GM19043 (cell line): Measurements from ENCODE around the gene SSU72.

ENCODE experiments used
- ATAC-seq: cut with Tn5 transposase; IDR thresholded peaks from one replicate; pipeline ENCODE4 v1.9.1; 2021; ENCODE audit warnings: low read depth; ENCODE audit not compliant: unreplicated experiment

The SSU72 gene

DNA sequence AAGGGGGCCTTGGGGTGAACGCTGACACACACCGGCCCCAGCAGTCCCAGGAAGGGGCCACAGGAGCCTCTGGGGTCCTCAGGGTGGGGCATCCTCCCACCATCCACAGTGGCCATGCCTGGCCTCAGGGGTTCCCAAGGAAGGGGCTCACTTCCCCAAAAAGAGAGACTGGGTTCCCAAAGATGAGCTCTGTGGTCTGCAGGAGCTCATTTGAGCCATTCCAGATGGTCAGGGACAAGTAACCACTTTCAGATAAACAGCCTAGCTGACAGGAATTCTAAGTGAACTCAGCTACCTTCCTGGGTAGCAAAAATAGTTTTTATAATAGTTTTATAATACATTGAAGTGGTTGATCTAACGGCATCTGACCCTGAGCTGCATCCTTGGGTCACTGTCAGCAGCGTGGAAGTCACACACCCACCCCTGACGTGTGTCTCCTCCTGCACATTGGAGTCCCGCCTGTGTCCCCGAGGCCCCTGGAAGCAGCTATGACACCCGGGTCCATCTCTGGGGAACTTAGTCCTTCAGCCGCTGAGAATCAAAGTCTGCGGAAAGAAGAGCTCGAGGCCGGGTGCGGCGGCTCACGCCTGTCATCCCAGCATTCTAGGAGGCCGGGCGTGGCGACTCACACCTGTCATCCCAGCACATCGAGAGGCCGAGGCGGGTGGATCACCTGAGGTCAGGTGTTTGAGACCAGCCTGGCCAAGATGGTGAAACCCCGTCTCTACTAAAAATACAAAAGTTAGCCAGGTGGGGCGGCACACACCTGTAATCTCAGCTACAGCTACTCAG is 28.5 kb downstream of the SSU72 start:
- ATAC-seq = no peak

DNA sequence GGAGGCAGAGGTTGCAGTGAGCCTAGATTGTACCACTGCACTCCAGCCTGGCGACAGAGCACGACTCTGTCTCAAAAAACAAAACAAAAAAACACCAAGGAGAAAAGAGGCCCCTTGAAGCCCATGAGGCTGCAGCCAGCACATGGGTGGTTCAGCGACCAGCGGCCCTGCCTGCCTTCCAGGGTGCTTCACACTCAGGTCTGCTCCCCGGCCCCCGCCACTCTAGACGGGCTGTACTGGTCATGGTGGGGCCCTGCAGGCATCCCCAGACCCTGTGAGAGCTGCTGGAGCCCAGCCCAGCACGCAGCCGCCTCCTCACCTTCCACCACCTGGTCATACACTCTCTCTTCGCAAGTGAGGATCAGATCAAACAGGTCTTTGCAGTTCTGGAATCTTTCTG is 30.1 kb downstream of the SSU72 start:
- ATAC-seq = no peak

DNA sequence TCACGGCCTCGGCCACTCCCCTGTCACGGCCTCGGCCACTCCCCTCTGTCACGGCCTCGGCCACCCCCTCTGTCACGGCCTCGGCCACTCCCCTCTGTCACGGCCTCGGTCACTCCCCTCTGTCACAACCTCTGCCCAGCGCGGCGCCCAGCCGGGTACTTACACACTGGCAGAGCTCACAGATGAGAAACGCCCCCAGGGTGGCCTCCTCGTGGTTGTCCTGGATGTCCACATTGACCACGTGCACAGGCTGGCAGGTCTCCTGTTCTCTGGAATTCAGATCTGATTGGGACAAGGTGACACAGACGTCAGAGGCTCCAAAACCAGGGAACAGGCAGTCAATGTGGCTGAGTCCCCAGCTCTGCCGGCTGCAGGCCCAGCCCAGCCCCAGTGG is 31.0 kb downstream of the SSU72 start:
- ATAC-seq = no peak

DNA sequence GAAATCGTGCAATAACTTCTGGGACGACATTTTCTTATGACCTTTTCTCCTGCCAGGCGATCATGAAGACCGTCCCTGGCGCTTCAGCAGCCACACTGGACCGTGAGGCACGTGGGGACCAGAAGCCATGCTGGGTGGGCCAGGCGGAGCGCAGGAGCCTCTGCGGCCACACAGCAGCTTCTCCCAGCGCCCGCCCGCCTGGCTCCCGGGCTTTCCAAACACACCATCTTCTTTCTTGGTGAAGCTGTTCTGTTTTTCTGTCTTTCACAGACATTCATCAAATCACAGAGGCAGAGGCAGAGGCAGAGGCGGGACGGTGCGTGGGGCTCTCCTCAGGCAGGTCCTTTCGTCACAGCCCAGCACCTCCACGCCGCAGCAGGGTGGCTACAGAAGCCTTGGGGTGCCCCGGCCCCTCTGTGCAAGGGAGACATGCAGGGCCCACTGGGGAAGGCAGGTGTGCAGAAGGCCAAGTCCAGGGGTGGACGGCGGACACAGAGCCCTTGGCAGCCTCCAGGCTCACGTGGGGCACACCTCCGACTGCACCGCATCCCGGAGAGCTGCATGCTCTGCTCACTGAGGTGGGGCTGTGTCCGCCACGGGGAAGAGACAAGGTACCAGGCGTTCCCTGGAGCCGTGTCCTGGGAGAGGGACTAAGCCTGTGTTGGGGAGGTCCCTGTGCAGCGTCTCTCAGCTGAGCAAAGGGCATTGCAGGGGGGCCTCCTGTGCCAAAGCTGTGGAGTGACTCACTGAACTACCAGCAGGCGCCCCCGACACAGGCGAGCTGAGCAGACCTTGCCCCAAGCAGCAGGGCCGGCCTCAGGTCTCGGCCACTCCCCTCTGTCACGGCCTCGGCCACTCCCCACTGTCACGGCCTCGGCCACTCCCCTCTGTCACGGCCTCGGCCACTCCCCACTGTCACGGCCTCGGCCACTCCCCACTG is 31.6 kb downstream of the SSU72 start:
- no peak for ATAC-seq

DNA sequence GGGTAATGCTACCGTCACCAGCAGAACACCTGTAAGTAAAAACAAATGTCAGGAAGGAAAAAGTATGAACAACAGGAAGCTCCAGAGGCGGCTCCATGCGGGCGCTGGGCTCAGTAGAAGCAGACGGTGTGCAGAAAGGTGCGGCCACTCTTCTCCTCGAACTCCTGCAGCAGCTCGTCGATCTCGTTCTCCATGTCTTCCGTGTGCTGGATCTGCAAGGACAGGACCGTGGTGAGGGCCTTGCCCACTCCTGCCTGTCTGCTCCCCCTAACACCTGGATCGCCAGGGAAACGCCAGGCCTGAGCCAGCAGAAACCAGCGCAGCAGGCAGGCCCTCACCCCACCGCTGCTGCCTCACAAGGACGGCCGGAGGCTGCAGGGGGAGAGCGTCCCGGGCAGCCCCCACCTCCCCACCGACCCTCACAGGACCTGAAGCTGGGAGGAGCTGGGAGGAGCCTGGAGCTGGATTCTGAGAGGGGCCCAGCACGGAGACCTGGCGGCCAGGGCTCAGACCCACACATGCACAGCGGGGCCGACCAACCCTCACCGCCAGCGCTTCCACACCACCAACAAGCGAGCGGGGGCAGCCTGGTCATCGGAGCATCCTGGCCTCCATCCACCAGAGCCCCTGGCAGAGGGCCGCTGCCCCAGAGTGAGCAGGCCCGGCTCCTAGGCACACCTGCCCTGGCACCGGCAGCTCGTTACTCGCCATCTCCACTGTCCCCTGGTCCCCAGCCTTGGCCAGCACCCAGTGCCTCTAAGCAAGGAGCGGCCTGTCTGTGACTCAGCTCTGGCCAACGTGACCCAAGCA is 32.5 kb downstream of the SSU72 start:
- no peak for ATAC-seq

DNA sequence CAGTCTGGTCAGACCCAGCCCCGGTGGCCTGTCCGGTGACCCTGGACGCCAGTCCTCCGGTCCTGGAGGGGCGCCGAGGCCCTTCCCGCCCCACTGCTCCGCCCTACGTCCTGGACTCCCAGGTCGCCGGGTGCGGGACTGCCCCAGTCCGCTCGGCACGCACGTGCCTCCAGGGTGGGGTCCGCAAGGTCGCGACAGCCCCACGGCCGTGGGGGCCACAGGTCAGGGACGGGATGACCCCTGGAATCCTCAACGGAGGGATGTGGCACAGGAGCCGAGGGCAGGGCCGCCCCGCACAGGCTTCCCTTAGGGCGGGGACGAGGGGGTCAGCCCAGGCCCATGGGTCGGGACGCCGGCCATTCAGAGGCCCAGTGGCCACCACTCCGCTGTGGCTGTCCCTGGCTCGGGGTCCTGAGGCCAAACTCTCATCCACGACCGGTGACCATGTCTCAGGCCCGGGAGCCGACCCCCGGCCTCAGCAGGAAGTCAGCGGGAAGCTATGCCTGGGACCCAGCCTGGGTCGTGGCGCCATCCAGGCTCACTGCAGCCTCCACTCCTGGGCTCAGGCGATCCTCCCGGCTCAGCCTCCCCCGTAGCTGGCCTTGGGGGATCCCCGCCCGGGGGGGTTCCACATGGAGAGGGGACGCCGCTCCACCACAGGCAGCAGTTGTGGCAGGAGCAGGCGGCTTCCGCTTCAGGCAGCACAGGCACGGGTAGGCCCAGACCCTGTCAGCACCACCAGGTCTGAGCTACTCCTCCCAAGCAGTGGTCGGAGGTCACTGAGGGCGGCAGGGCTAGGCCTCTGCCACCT is 33.6 kb downstream of the SSU72 start:
- ATAC-seq = no peak

DNA sequence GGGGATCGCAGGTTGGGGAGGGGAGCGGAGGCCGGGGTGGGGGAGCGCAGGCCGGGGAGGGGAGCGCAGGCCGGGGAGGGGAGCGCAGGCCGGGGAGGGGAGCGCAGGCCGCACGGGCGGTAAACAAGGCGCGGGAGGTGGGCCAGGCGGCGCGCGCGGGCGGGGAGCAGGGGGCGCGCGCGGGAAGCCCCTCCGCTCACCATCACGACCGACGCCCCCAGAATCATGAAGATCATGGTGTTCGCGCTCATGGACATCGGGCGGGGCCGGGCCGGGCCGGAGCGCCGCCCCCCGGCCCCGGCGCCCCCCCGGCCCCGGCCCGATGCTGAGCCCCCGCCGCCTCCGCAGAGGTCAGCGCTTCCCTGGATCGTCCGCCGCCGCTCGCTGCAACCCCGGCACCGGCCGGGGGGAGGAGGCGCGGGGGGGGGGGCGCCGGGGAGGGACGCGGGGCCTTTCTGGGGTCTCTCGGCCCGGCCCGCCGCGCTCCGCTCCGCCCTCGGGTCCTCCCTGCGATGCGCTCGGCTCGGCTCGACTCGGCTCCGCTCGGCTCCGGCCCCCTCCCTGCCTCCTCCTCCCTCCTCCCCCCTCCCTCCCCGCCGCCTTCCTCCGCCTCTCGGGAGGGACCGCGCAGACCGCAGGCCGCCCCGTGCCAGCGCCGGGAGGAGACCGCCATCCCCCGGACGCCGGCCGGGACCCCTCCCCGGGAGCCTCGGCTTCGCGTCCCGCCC is 34.4 kb downstream of the SSU72 start, which contains the start of gene TMEM240:
TSS of gene TMEM240 (minus strand) at position 535 of the 728 bp plus-strand sequence. CDS start at position 257, 278 bp downstream.
- ATAC-seq = no peak

DNA sequence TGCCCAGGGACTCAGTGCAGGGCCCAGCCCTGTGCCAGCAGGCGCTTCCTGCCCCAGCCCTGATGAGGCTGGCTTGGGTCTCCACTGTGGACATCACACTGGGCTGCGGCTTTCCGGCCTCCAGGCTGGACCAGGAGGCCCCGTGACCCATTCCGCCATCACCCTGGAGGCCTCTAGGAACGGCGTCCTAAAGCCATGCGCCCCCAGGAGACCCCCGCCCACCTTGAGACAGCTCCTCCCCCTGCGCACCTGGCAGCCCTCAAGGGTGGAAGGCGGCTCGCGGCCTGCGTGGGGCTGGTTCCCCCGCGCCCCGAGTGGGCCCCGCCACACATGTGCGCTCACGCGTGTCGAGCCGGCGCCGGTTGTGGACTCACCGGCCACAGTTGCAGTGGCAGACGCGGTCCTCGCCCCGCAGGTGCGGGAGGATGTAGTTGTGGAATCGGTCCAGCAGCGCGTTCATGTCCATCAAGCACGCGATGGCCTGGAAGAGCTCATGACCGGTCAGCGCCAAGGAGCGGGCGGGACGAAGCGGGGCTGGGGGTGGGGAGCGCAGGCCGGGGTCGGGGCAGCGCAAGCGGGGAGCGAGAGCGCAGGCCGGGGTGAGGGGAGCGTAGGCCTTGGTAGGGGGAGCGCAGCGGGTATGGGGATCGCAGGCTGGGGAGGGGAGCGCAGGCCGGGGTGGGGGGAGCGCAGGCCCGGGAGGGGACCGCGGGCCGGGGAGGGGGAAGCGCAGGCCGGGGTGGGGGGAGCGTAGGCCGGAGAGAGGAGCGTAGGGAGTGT is 35.2 kb downstream of the SSU72 start:
- no peak for ATAC-seq

DNA sequence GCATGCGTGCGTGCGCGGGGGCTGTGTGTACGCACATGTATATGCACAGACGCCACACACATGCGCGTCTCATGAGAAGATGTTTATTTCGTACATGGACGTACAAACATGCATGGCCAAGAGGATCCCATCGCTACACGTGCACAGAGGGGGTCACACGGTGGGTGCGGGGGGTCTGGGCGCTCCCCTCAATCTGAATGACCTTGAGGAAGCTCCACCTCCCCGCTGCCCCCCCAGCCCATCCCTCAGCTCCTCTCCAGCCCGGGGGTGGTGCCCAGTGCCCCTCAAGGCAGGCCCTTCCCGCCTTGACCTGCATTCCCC is 35.7 kb downstream of the SSU72 start:
- ATAC-seq = no peak

DNA sequence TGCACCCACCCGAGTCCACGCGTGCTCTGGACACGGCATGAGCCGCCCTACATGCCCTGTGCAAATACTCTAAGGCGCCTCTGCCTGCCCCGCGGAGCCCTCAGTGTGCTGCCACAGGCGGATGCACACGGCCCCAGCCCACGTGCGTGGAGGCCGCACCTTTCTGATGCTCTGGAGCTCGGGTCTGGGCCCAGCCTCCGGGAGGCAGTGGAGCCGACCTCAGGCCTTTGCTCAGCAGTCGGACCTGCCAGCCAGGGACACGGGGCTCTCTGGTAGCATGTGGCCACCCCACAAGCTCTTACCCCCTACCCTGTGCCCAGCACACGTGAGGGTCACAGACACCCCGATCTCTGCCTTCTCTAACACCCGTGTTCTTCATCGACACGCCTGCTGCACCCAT is 36.3 kb downstream of the SSU72 start:
- no peak for ATAC-seq

DNA sequence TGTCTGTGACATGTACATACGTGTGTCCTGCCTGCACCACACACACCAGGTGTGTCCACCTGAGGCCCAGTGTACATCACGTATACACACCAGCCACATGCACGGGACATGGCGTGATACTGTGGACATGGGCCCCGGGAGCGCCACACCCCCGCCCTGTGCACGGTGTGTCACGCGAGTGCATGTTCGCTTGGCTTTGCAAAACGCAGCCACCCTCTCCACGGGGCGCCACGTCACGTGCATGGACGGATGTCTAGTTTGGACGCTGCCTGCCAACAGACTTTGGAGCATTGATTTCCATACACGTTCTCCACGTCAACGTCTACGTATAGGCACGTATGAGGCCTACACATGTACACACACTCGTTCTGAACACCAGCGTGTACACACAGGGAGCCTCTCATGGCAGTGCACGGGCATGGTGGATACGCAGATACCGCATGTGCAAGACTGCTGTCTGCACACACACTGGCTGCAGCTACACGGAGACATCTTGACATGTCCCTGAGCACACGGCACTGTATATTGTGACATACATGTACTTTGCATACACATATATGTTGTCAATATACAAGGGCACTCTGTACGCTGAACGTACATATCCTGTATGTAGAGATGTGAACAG is 36.9 kb downstream of the SSU72 start:
- ATAC-seq = no peak

DNA sequence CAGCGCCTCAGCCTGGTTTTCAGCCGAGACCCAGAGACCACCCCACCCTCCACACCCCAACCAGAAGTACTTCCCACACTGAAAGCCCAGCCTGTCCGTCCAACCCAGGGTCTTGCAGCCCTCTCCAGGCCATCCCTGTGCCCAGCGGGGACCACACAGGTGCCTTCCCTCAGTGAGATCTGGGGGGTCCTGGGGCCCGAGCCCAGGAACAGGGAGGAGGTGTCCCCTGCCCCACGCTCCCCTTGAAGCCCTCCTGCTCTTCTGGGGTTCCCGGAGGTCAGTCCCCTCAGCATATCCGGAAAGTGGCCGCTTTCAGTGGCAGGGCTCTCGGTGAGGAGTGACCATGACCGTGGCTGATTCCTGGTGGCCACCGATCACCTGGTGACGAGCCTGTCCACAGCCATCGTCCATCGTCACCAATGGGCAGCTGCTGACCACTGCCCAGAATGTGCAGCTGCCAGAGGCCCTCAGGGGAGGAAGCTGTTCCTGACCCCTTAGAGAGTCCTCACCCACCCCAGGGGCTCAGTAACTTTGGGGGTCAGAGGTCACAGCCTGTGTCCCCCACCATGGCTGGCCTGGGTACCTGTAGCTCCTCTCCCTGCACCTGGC is 37.6 kb downstream of the SSU72 start:
- ATAC-seq = no peak

DNA sequence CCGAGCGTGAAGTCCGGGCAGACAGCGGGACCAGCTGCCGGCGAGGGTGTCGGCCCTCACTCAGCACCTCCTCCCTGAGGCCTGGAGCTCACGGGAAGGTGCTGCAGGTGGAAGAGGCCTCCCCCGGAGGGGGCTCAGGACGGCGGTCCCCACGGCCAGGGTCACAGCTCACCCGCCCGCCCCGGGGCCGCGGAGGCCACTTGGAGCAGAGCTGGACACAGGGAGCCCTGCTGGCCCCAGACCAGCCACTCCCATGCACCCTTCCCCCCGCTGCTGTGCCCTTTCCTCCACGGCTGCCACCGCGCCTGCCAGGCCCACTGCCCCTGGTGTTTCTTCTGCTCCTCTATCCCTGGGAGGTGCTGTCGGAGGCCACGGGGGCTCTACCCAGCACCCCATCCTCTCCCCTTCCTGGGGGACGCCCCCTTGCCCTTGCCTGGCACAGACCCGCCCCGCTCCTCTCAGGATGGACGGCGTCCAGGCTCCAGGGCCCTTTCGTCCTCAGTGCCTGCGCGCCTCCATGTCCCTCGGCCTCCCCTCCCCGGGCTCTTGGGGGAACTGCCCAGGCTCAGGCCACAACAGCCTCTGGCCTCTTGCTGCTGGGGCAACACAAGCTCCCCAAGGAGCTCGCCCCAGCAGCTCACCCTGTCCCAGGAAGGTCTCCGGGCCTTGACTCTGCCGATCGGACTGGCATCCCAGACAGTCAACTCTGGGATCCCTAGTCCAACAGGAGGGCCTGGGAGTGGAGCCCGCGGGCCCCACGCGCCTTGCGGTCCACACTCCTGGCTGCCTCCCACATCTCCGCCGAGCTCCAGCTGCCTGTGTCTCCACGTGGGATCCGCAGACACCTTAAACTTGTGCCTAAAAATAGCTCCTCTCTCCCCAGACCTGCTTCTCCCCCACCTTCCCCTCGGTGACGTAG is 38.4 kb downstream of the SSU72 start:
- ATAC-seq = no peak

DNA sequence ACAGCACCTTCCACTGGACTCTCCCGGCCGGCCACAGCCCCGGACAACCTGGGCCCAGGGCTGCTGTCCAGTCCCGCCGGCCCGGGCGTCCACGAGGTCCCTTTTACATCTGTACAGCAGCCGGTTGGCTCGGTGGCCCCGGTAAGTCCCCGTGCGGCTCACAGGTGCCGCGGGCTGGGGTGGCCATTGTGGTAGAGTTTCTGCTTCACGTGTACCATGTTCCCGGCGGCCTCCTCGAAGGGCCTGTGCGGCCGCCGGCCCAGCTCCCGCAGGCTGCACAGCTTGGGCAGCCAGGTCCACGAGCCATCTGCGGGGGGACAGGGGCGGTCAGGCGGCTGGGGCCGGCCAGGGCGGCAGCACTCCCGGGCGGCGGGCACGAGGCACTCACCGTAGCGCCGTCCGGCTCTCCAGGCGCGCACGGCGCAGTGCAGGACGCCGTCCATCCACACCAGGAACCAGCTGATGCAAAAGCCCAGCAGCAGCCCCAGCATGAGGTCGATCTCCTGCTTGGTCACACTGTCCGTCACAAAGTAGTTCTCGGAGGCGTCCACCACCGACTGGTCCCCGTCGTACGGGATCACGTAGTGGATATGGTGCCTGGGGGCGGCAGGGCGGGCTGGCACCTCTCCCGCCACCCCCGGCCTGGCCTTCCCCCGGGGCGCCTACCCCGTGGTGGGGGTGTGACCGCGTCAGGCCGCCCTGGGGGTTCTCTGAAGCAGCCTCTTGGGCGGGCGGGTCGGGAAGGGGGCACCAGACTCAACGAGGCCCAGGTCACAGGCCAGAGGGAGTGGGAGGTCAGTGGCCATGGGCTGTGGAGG is 39.3 kb downstream of the SSU72 start:
- no peak for ATAC-seq

DNA sequence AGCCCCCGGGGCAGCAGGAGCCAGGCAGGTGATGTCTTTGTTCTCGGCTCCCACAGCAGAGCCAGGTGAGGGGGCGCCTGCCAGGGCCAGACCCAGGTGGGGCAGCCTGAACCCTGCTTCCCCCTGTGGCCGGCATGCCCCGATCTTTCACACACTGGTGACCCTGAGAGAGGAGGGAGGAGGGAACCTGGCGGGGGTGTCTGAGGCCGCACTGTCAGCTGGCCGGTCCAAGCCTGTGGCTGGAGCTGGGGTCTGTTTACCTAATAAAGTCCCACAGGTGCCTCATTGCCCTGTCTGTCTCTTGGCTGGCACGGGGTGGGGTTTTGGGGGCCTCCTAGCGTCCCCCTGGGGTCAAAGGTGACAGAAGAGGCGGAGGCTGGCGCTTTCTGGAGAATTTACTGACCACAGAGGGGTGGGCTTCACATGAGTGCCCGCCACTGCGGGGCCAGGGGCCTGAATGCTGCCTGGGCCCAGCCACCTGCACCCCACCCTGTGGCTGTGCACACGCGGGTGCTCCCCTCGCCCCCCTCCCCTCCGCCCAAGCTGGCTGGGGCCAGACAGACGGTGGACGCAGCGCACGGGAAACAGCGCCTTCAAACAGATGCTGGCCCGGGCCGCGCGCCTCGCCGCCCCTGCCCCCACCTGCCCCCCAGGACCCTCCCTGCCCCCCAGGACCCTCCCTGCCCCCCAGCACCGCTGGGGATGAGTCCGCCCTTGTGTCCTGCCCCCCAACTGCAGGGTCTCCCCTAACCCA is 40.1 kb downstream of the SSU72 start:
- no peak for ATAC-seq
